ENCODE data around the gene RAPSN. TPM values are rescaled to one million over a fixed set of nuclear protein-coding genes. Genes with fewer than 3 reads are reported as not detected.

The RAPSN gene
- total RNA-seq, 1 experiment from 2014 or later: not detected

DNA sequence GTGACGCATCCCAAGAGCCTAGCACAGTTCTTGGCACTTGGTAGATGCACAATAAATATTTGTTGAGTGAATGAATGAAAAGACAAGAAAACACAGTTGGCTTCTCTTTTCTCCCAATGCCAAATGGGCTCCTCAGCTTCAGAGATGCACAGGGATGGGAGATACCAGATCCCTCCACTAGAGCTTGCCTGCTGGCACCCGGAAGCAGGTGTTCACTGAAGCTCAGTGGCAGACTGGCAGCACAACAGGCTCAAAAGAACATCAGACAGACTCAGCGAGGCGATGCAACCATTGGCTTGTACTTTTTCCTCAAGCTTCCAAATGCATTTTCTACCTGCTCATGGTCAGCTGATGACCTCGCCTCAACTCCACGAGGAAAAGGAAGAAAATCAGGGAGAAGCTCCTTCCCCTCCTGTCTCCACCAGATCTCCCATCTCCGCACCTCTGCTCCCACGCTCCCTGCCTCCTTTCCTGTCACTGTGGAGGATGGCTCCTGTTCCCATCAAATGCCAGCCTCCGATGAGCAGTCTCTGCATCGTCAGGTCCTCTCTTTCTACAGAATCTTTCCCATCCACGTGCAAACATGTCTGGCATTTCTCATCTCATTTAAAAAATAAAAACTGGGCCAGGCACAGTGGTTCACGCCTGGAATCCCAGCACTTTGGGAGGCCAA lies 5.8 kb downstream of the RAPSN start:
- intact Hi-C loops (cut with micrococcal nuclease): no loop called here
- no peak for DNase-seq
- peak; percentile 51; the same call in 1 of the 2 replicates for ATAC-seq
- Histone ChIP-seq H3F3A (ENCODE audit: low read length, unreplicated experiment) (no peaks in the 10 kb centered on the region), H2AFZ (ENCODE audit: low read length) (no peak overlapping the region), H3K4me3 (ENCODE audit: low read length) (no peak overlapping the region), H3K4me2 (ENCODE audit: low read length) (no peak overlapping the region), H3K4me1 (ENCODE audit: insufficient read depth, low read length) (no peaks in the 10 kb centered on the region), H3K9ac (ENCODE audit: low read length) (no peak overlapping the region), H3K9me2 (replicated peaks; ENCODE audit: low read length) (no peaks in the 10 kb centered on the region), H3K27ac (ENCODE audit: low read length) (no peak overlapping the region), H4K20me1 (ENCODE audit: low read length) (no peaks in the 10 kb centered on the region), H3K9me3 (ENCODE audit: low read length) (no peaks in the 10 kb centered on the region), H3K36me3 (ENCODE audit: low read depth, low read length) (no peaks in the 10 kb centered on the region), H3K79me2 (ENCODE audit: low read length) (no peaks in the 10 kb centered on the region), H3K27me3 (ENCODE audit: low read length) (no peaks in the 10 kb centered on the region)
- CTCF ChIA-PET: no interaction called here
- no peak for TF ChIP-seq EZH2 (IDR thresholded peaks at IDR 0.05; ENCODE audit: low read length, unreplicated experiment)
- no peak for TF ChIP-seq EZH2phosphoT487 (IDR thresholded peaks at IDR 0.05; ENCODE audit: borderline replicate concordance, low read length)
- POLR2A ChIA-PET (ENCODE audit: unreplicated experiment): interaction anchor here (0.6 kb wide), 1 partner anchor 1506 kb away, joined by 5 read pairs; no protein-coding TSS in a partner anchor
- BruUV-seq (replicated peaks): no TSS peak

DNA sequence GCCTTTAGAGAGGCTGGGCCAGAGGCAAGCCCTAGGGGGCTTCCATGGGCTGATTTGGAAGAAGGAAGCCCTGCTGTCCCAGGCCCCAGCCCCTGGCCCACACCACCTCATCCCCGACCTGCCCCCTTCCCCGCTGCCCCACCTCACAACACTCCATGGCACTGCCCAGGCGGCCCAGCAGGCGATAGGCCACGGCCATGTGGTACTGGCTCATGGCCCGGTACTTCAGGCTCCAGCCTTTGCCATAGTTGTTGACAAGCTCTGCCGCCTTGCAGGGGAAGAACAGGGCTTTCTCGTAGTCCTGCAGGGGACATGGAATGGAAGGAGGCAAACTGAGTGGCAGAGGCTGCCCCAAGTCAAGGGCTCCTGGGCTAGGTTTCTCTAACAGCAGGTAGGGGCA lies 6.4 kb downstream of the RAPSN start:
- TF ChIP-seq, protein P1, sequence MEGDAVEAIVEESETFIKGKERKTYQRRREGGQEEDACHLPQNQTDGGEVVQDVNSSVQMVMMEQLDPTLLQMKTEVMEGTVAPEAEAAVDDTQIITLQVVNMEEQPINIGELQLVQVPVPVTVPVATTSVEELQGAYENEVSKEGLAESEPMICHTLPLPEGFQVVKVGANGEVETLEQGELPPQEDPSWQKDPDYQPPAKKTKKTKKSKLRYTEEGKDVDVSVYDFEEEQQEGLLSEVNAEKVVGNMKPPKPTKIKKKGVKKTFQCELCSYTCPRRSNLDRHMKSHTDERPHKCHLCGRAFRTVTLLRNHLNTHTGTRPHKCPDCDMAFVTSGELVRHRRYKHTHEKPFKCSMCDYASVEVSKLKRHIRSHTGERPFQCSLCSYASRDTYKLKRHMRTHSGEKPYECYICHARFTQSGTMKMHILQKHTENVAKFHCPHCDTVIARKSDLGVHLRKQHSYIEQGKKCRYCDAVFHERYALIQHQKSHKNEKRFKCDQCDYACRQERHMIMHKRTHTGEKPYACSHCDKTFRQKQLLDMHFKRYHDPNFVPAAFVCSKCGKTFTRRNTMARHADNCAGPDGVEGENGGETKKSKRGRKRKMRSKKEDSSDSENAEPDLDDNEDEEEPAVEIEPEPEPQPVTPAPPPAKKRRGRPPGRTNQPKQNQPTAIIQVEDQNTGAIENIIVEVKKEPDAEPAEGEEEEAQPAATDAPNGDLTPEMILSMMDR (conservative IDR thresholded peaks at IDR 0.05; ENCODE audit: low read depth, low read length): no peak
- no peak for TF ChIP-seq EZH2 (IDR thresholded peaks at IDR 0.05; ENCODE audit: low read length, unreplicated experiment)
- TF ChIP-seq EZH2phosphoT487 (IDR thresholded peaks at IDR 0.05; ENCODE audit: borderline replicate concordance, low read length): no peak
- no peak overlapping the region for H2AFZ ChIP-seq (ENCODE audit: low read length)
- no peaks in the 10 kb centered on the region for H3K27me3 ChIP-seq (ENCODE audit: low read length)
- no peaks in the 10 kb centered on the region for H3K79me2 ChIP-seq (ENCODE audit: low read length)
- H3K36me3 ChIP-seq (ENCODE audit: low read depth, low read length): no peaks in the 10 kb centered on the region
- DNase-seq (no peak), ATAC-seq (no peak)
- intact Hi-C loops (cut with micrococcal nuclease): no loop called here
- no peaks in the 10 kb centered on the region for H3K9me3 ChIP-seq (ENCODE audit: low read length)
- H4K20me1 ChIP-seq (ENCODE audit: low read length): no peaks in the 10 kb centered on the region
- no peak overlapping the region for H3K4me2 ChIP-seq (ENCODE audit: low read length)
- no peaks in the 10 kb centered on the region for H3F3A ChIP-seq (ENCODE audit: low read length, unreplicated experiment)
- H3K9me2 ChIP-seq (replicated peaks; ENCODE audit: low read length): no peaks in the 10 kb centered on the region
- no peak overlapping the region for H3K4me3 ChIP-seq (ENCODE audit: low read length)
- ChIA-PET POLR2A (ENCODE audit: unreplicated experiment) (no interaction called here), CTCF (no interaction called here)
- no peaks in the 10 kb centered on the region for H3K4me1 ChIP-seq (ENCODE audit: insufficient read depth, low read length)
- BruUV-seq (replicated peaks): no TSS peak
- no peak overlapping the region for H3K9ac ChIP-seq (ENCODE audit: low read length)
- no peak overlapping the region for H3K27ac ChIP-seq (ENCODE audit: low read length)

DNA sequence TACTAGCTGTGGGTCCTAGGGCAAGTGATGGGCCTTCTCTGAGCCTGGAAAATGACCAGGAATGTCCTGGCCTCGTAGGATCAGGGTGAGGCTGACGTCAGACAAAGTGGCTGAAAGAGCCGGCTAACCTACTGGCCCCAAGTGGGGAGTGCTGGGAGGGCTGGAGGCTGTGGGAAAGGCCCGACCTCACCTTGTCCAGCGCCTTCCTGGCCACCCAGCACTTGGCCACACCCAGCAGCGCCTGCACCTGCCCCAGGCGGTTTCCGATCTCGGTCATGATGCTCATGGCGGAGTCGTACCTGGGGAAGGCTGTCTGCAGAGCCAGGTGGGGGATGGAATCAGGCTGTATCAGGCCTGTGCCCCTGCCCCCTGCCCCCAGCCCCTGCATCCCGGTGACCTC lies 7.5 kb downstream of the RAPSN start:
- CTCF ChIA-PET: no interaction called here
- H4K20me1 ChIP-seq (ENCODE audit: low read length): no peaks in the 10 kb centered on the region
- H2AFZ ChIP-seq (ENCODE audit: low read length): no peak overlapping the region
- no TSS peak for BruUV-seq (replicated peaks)
- no peak for ATAC-seq
- no peaks in the 10 kb centered on the region for H3K36me3 ChIP-seq (ENCODE audit: low read depth, low read length)
- no peaks in the 10 kb centered on the region for H3K9me2 ChIP-seq (replicated peaks; ENCODE audit: low read length)
- intact Hi-C loops (cut with micrococcal nuclease): no loop called here
- TF ChIP-seq EZH2phosphoT487 (IDR thresholded peaks at IDR 0.05; ENCODE audit: borderline replicate concordance, low read length): no peak
- TF ChIP-seq EZH2 (IDR thresholded peaks at IDR 0.05; ENCODE audit: low read length, unreplicated experiment): no peak
- TF ChIP-seq, protein P1 (conservative IDR thresholded peaks at IDR 0.05; ENCODE audit: low read depth, low read length): no peak
- POLR2A ChIA-PET (ENCODE audit: unreplicated experiment): no interaction called here
- H3K4me3 ChIP-seq (ENCODE audit: low read length): no peak overlapping the region
- no peaks in the 10 kb centered on the region for H3K79me2 ChIP-seq (ENCODE audit: low read length)
- no peak overlapping the region for H3K4me2 ChIP-seq (ENCODE audit: low read length)
- no peaks in the 10 kb centered on the region for H3K9me3 ChIP-seq (ENCODE audit: low read length)
- DNase-seq: no peak
- no peaks in the 10 kb centered on the region for H3K4me1 ChIP-seq (ENCODE audit: insufficient read depth, low read length)
- H3F3A ChIP-seq (ENCODE audit: low read length, unreplicated experiment): no peaks in the 10 kb centered on the region
- no peak overlapping the region for H3K9ac ChIP-seq (ENCODE audit: low read length)
- no peak overlapping the region for H3K27ac ChIP-seq (ENCODE audit: low read length)
- no peaks in the 10 kb centered on the region for H3K27me3 ChIP-seq (ENCODE audit: low read length)
